LNCAP (cell line): ENCODE results near the gene BTNL8.

Experiments
- TF ChIP-seq, protein P1 (sequence below): fragments of 450-650 bp; IDR thresholded peaks from 2 replicates; pipeline ENCODE4 v1.5.1; 2017; ENCODE audit warnings: mild to moderate bottlenecking

BTNL8 gene

DNA sequence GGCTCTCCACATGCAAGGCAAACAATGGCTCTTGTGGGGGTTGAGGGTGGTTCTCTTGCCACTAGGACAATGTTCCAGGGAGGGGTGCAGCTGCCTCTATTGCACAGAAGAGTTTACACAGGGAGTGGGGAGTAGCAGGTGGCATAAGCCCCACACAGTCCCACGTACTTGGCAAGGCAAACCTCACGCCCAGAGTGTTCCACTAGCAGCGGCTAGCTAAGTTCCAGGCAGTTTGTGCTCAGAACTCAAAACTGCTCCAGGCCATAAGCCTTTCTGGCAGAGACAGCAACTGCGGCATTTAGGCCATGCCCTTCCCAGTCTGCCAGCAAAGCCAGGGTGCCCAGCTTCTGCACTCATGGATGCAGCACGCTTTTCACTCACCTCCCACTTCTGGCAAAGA, 60.7 kb downstream of the BTNL8 start:
- TF ChIP-seq, protein P1, sequence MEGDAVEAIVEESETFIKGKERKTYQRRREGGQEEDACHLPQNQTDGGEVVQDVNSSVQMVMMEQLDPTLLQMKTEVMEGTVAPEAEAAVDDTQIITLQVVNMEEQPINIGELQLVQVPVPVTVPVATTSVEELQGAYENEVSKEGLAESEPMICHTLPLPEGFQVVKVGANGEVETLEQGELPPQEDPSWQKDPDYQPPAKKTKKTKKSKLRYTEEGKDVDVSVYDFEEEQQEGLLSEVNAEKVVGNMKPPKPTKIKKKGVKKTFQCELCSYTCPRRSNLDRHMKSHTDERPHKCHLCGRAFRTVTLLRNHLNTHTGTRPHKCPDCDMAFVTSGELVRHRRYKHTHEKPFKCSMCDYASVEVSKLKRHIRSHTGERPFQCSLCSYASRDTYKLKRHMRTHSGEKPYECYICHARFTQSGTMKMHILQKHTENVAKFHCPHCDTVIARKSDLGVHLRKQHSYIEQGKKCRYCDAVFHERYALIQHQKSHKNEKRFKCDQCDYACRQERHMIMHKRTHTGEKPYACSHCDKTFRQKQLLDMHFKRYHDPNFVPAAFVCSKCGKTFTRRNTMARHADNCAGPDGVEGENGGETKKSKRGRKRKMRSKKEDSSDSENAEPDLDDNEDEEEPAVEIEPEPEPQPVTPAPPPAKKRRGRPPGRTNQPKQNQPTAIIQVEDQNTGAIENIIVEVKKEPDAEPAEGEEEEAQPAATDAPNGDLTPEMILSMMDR, result no peak

DNA sequence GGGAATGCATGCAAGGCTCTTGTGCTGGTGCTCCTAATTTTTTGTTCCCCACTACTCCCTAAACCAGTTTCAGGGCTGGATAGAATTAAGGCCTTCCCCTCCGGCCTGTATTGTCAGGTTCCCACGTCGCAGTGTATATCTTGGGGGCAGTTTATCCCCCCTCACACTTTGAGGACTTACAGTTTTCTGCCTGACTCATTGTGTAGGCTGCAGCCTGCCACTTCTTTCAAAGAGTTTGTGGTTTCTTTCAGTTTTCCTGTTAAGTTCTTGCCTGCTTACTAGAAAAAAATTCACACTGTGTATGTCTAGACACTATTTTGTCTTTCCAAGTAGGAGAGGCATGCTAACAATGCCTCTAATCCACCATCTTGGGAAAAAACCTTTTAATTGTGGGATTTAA, 61.2 kb downstream of the BTNL8 start:
- TF ChIP-seq, protein P1, result no peak

DNA sequence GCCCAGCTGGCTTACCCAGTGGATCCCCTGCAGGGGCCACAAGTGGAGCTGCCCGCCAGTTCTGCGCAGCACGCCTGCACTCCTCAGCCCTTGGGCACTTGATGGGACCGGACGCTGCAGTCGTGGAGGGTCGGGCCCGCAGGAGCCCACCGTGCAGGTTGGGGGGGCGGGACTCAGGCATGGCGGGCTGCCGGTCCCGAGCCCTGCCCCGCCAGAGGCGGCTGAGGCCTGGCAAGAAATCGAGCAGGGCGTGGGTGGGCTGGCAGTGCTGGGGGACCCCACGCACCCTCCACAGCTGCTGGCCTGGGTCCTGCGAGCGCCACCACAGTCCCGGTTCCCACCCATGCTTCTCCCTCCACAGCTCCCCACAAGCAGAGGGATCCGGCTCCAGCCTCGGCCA, 70.4 kb downstream of the BTNL8 start:
- TF ChIP-seq, protein P1, result no peak

GRCh38 chr5:180970336-180970735, 71.4 kb downstream of the BTNL8 start:
- TF ChIP-seq, protein P1, result no peak

GRCh38 chr5:180970875-180971274, 71.9 kb downstream of the BTNL8 start:
- TF ChIP-seq, protein P1, result no peak

GRCh38 chr5:180974612-180975315, 75.8 kb downstream of the BTNL8 start:
- TF ChIP-seq, protein P1, result no peak

DNA sequence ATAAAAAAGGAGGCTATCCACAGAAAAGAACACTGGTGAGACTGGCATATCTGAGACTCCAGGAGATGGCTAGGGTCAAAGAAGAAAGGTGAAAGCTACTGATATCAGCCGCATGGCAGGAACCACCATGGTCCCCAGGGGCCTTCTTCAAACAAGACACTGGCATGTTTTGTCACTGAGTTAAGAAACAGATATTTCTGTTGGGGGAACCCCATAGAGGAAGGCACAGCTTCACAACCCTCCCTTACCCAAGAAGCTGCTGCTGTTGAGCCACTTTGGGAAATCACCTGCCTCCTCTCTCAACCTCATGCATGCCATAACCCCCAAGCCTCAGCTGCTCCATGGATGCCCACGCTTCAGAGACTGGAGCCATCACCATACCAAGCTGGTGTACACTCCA, 76.4 kb downstream of the BTNL8 start:
- TF ChIP-seq, protein P1, result no peak

- TF ChIP-seq, protein P1, result no peak
These were observed 77.6 kb downstream of the BTNL8 start for GRCh38 chr5:180976518-180976917.
